Nephron progenitor cell (in vitro differentiated cells): Measurements from ENCODE around the gene PROSER3.

Source experiments
- DNase-seq: peaks from one replicate; pipeline ENCODE4 v3.0.0; 2021
- H3K27ac Mint-ChIP-seq: 2 replicates; pipeline ENCODE4 v1.8.0; 2021; ENCODE audit warnings: mild to moderate bottlenecking, moderate library complexity, mixed read lengths
- H3K27me3 Mint-ChIP-seq: 2 replicates; pipeline ENCODE4 v1.8.0; 2021; ENCODE audit warnings: mild to moderate bottlenecking, low read depth, mixed read lengths; ENCODE audit not compliant: poor library complexity
- H3K36me3 Mint-ChIP-seq: 2 replicates; pipeline ENCODE4 v1.8.0; 2021; ENCODE audit warnings: low read depth, mixed read lengths
- H3K4me1 Mint-ChIP-seq: 2 replicates; pipeline ENCODE4 v1.8.0; 2021; ENCODE audit warnings: mixed read lengths
- H3K4me3 Mint-ChIP-seq: 2 replicates; pipeline ENCODE4 v1.8.0; 2021; ENCODE audit warnings: mild to moderate bottlenecking, moderate library complexity, mixed read lengths
- H3K9me3 Mint-ChIP-seq: 2 replicates; pipeline ENCODE4 v1.8.0; 2021; ENCODE audit warnings: mild to moderate bottlenecking, moderate library complexity, mixed read lengths
- CTCF ChIP-seq: fragments of 200-600 bp; sonication (generic); IDR thresholded peaks from 2 replicates; pipeline ENCODE4 v1.5.0; 2021; ENCODE audit warnings: antibody characterized with exemption

PROSER3 gene

GRCh38 chr19:35717665-35718344, 40.2 kb upstream of the PROSER3 start, which contains the start of gene KMT2B:
TSS of gene KMT2B (plus strand) at chr19:35718003. CDS start at chr19:35718019, 16 bp downstream.
- peaks cover 5% of the 10 kb centered on the region for H3K36me3 Mint-ChIP-seq
- peak within 1 kb of the TSS; percentile 90 for H3K27ac Mint-ChIP-seq
- peaks cover 29% of the 10 kb centered on the region for H3K27me3 Mint-ChIP-seq
- peaks cover 35% of the 10 kb centered on the region for H3K4me1 Mint-ChIP-seq
- no peak for TF ChIP-seq CTCF
- peak; percentile 95 for DNase-seq
- H3K4me3 Mint-ChIP-seq, result peak within 1 kb of the TSS; percentile 93
- no peaks in the 10 kb centered on the region for H3K9me3 Mint-ChIP-seq

DNA sequence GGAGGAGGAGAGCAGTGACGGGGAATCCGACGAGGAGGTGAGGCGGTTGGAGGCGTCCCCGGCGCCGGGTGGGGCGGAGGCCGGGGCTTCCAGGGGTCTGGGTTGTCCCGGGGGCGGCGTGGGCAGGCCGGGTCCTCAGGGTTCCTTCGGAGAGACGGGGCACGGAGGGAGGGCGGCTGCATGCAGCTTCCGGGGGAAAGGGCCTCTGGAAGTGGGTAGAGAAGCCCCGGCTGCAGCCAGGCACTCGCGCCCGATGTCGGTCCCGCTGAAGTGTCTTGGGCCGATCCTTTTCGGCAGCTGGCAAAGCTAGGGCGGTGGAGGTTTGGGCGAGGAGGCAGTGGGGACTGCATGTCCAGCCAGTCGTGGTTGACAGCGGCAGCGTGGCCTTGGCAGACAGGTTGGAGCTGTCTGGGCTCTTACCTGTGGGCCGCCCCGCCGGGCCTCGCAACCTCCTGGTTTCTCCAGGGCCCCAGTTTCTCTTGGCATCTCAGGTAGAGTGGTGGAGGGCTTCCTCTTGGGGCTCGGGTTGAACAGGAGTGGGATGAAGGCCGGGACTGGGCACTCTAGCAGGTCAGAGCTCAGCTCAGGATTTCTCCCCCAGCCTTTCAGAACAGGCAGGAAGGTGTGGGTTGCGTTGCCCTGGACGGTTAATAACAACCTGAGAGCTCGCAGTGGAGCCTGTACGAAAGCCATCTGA, 39.5 kb upstream of the PROSER3 start:
- Mint-ChIP-seq H3K27me3 (peaks cover 26% of the 10 kb centered on the region), H3K4me1 (peaks cover 35% of the 10 kb centered on the region), H3K27ac (peak overlapping the region; percentile 66), H3K36me3 (peaks cover 10% of the 10 kb centered on the region), H3K4me3 (peak overlapping the region; percentile 93), H3K9me3 (no peaks in the 10 kb centered on the region)
- DNase-seq, result peak; percentile 57
- no peak for TF ChIP-seq CTCF

- peaks cover 16% of the 10 kb centered on the region for H3K27me3 Mint-ChIP-seq
- peaks cover 16% of the 10 kb centered on the region for H3K36me3 Mint-ChIP-seq
- no peak for DNase-seq
- no peak overlapping the region for H3K27ac Mint-ChIP-seq
- TF ChIP-seq CTCF, result no peak
- peaks cover 33% of the 10 kb centered on the region for H3K4me1 Mint-ChIP-seq
- peak overlapping the region; percentile 93 for H3K4me3 Mint-ChIP-seq
- no peaks in the 10 kb centered on the region for H3K9me3 Mint-ChIP-seq
Measured at GRCh38 chr19:35719402-35720162, 38.4 kb upstream of the PROSER3 start.

- TF ChIP-seq CTCF, result no peak
- H3K9me3 Mint-ChIP-seq, result no peaks in the 10 kb centered on the region
- H3K27ac Mint-ChIP-seq, result no peak overlapping the region
- peaks cover 27% of the 10 kb centered on the region for H3K4me1 Mint-ChIP-seq
- peak overlapping the region; percentile 24 for H3K4me3 Mint-ChIP-seq
- peaks cover 13% of the 10 kb centered on the region for H3K27me3 Mint-ChIP-seq
- DNase-seq, result no peak
- H3K36me3 Mint-ChIP-seq, result peaks cover 16% of the 10 kb centered on the region
Measured at GRCh38 chr19:35720163-35720524, 37.8 kb upstream of the PROSER3 start.

DNA sequence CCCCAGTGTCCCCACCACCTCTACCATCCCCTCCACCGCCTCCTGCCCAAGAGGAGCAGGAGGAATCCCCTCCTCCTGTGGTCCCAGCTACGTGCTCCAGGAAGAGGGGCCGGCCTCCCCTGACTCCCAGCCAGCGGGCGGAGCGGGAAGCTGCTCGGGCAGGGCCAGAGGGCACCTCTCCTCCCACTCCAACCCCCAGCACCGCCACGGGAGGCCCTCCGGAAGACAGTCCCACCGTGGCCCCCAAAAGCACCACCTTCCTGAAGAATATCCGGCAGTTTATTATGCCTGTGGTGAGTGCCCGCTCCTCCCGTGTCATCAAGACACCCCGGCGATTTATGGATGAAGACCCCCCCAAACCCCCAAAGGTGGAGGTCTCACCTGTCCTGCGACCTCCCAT, 37.3 kb upstream of the PROSER3 start:
- Mint-ChIP-seq H3K4me1 (peaks cover 27% of the 10 kb centered on the region), H3K27ac (no peak overlapping the region), H3K27me3 (peaks cover 13% of the 10 kb centered on the region), H3K4me3 (no peak overlapping the region), H3K9me3 (no peaks in the 10 kb centered on the region), H3K36me3 (peaks cover 16% of the 10 kb centered on the region)
- DNase-seq, result no peak
- TF ChIP-seq CTCF, result no peak
